ENCODE results near the gene AMFR.

AMFR gene

GRCh38 chr16:56425439-56425832, at the start of gene AMFR:
Gene AMFR (minus strand): TSS chr16:56425545. CDS start chr16:56425327, 218 bp downstream.
- peak; percentile 21 to 50 (median 32) for DNase-seq (ENCODE audit: low read depth in 4 of 4, low spot score in 1 of 4)

GRCh38 chr16:56470666-56471065, 45.3 kb upstream of the AMFR start:
- no peak for DNase-seq (ENCODE audit: low read depth in 4 of 4, low spot score in 1 of 4)

- no peak for DNase-seq (ENCODE audit: low read depth in 4 of 4, low spot score in 1 of 4)
These were observed 44.9 kb upstream of the AMFR start for GRCh38 chr16:56470232-56470631.

- no peak for DNase-seq (ENCODE audit: low read depth in 4 of 4, low spot score in 1 of 4)
These were observed 44.4 kb upstream of the AMFR start for GRCh38 chr16:56469748-56470147.

GRCh38 chr16:56468800-56469199, 43.5 kb upstream of the AMFR start:
- DNase-seq (ENCODE audit: low read depth in 4 of 4, low spot score in 1 of 4): no peak

GRCh38 chr16:56466344-56466743, 41.0 kb upstream of the AMFR start:
- DNase-seq (ENCODE audit: low read depth in 4 of 4, low spot score in 1 of 4): no peak

- DNase-seq (ENCODE audit: low read depth in 4 of 4, low spot score in 1 of 4): no peak
These were observed 37.8 kb upstream of the AMFR start for GRCh38 chr16:56463153-56463552.

GRCh38 chr16:56462064-56462796, 36.9 kb upstream of the AMFR start:
- DNase-seq (ENCODE audit: low read depth in 4 of 4, low spot score in 1 of 4): no peak

- no peak for DNase-seq (ENCODE audit: low read depth in 4 of 4, low spot score in 1 of 4)
These were observed 34.8 kb upstream of the AMFR start for GRCh38 chr16:56460101-56460500.

- no peak for DNase-seq (ENCODE audit: low read depth in 4 of 4, low spot score in 1 of 4)
These were observed 32.7 kb upstream of the AMFR start for GRCh38 chr16:56457927-56458470.

GRCh38 chr16:56451753-56452689, 26.7 kb upstream of the AMFR start:
- DNase-seq (ENCODE audit: low read depth in 4 of 4, low spot score in 1 of 4): no peak

- DNase-seq (ENCODE audit: low read depth in 4 of 4, low spot score in 1 of 4): peak; percentile 65 to 86 (median 75)
These were observed 25.8 kb upstream of the AMFR start, which contains the start of the genes NUDT21 and OGFOD1 for GRCh38 chr16:56450986-56451752. Gene NUDT21 (minus strand): TSS chr16:56451332. CDS start chr16:56451202, 130 bp downstream. Gene OGFOD1 (plus strand): TSS chr16:56451554. CDS start chr16:56451613, 59 bp downstream.

- no peak for DNase-seq (ENCODE audit: low read depth in 4 of 4, low spot score in 1 of 4)
These were observed 25.1 kb upstream of the AMFR start for GRCh38 chr16:56450275-56450985.

GRCh38 chr16:56448005-56448404, 22.7 kb upstream of the AMFR start:
- no peak for DNase-seq (ENCODE audit: low read depth in 4 of 4, low spot score in 1 of 4)

GRCh38 chr16:56447286-56447685, 21.9 kb upstream of the AMFR start:
- DNase-seq (ENCODE audit: low read depth in 4 of 4, low spot score in 1 of 4): no peak

- DNase-seq (ENCODE audit: low read depth in 4 of 4, low spot score in 1 of 4): no peak
These were observed 12.7 kb upstream of the AMFR start for GRCh38 chr16:56438038-56438437.

- no peak for DNase-seq (ENCODE audit: low read depth in 4 of 4, low spot score in 1 of 4)
These were observed 10.9 kb upstream of the AMFR start for GRCh38 chr16:56436258-56436657.

GRCh38 chr16:56428091-56428490, 2.7 kb upstream of the AMFR start:
- DNase-seq (ENCODE audit: low read depth in 4 of 4, low spot score in 1 of 4): no peak

GRCh38 chr16:56426585-56426984, 1.2 kb upstream of the AMFR start:
- DNase-seq (ENCODE audit: low read depth in 4 of 4, low spot score in 1 of 4): no peak

GRCh38 chr16:56424791-56425438, 430 bp downstream of the AMFR start:
- DNase-seq (ENCODE audit: low read depth in 4 of 4, low spot score in 1 of 4): peak in 3 of 4 experiments; percentile 7 to 14 (median 8)
